ENCODE data around the gene CFAP221.
"Not testable (repeated sequence)": the region's sequence is repeated elsewhere in the genome, so short reads cannot be mapped to it uniquely, and the experiment has no call there.

CFAP221 gene

DNA sequence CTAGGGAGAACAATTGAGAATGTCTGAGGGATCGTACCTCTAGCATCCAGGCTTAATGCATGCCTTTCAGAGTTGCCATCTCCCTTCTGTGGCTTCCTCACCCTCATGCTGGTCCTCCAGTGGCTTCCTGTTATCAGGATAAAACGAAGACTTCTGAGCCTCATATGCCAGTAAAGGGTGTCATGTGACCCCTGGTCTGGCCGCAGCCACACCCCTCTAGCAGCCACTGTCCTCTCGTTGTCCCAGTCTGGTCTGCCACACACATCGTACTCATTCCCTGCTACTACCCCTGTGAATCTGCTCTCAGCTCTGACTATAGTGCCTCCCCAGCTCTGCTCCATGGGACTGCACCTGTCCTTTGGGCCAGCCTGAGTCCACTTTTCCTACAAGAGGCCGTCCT, 72.2 kb downstream of the CFAP221 start:
- H3K4me3 ChIP-seq (ENCODE audit: low read length), result no peak overlapping the region
- DNase-seq (ENCODE audit: low read depth), result no peak
- TF ChIP-seq, protein P1, sequence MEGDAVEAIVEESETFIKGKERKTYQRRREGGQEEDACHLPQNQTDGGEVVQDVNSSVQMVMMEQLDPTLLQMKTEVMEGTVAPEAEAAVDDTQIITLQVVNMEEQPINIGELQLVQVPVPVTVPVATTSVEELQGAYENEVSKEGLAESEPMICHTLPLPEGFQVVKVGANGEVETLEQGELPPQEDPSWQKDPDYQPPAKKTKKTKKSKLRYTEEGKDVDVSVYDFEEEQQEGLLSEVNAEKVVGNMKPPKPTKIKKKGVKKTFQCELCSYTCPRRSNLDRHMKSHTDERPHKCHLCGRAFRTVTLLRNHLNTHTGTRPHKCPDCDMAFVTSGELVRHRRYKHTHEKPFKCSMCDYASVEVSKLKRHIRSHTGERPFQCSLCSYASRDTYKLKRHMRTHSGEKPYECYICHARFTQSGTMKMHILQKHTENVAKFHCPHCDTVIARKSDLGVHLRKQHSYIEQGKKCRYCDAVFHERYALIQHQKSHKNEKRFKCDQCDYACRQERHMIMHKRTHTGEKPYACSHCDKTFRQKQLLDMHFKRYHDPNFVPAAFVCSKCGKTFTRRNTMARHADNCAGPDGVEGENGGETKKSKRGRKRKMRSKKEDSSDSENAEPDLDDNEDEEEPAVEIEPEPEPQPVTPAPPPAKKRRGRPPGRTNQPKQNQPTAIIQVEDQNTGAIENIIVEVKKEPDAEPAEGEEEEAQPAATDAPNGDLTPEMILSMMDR (conservative IDR thresholded peaks at IDR 0.05; ENCODE audit: low read depth, low read length), result no peak

DNA sequence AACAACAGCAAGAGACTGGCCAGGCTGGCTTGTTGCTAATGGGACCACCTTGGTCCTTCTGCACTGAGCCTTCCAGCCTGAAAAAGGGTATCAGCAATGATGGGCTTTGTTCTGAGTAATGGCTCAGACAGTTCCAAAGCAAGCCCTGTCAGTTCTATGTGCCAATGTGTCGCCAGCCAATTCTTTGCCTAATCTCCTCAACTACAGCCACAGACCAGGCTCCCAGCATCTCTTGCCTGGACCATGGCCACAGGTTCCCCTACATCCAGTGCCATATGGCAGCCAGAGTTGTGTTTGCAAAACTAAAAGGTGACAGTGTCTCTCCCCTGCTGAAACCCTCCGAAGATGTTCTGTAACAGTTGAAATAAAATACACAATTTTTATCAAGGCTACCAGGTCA, 73.2 kb downstream of the CFAP221 start:
- H3K4me3 ChIP-seq (ENCODE audit: low read length), result no peak overlapping the region
- no peak for DNase-seq (ENCODE audit: low read depth)
- TF ChIP-seq, protein P1 (conservative IDR thresholded peaks at IDR 0.05; ENCODE audit: low read depth, low read length), result no peak

DNA sequence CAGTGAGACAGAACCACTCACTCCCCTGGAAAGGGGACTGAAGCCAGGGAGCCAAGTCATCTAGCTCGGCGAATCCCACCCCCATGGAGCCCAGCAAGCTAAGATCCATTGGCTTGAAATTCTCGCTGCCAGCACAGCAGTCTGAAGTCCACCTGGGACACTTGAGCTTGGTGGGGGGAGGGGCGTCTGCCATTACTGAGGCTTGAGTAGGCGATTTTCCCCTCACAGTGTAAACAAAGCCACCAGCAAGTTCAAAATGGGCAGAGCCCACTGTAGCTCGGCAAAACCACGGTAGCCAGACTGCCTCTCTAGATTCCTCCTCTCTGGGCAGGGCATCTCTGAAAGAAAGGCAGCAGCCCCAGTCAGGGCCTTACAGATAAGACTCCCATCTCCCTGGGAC, 74.5 kb downstream of the CFAP221 start:
- not testable (repeated sequence) for DNase-seq (ENCODE audit: low read depth); H3K4me3 ChIP-seq (ENCODE audit: low read length)

DNA sequence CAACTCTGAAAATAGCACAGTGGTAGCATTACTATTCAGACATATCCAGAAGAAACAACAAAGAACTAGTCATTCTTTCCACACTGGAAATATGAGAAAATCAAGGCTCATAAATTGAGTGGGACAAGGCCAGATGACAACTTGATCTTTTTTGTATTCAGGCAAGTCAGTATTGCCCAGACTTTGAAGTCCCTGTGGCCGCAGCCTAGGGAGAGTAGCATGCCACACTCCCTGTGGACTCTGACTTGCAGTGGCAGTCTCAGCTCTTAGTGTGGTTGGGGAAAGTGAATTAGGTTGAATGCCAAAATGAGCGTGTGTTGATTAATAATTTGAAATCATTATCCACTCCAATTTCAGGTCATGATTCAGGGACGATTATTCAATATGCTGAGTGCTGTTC, 81.0 kb downstream of the CFAP221 start:
- TF ChIP-seq, protein P1 (conservative IDR thresholded peaks at IDR 0.05; ENCODE audit: low read depth, low read length), result no peak
- DNase-seq (ENCODE audit: low read depth), result no peak
- H3K4me3 ChIP-seq (ENCODE audit: low read length), result no peak overlapping the region

DNA sequence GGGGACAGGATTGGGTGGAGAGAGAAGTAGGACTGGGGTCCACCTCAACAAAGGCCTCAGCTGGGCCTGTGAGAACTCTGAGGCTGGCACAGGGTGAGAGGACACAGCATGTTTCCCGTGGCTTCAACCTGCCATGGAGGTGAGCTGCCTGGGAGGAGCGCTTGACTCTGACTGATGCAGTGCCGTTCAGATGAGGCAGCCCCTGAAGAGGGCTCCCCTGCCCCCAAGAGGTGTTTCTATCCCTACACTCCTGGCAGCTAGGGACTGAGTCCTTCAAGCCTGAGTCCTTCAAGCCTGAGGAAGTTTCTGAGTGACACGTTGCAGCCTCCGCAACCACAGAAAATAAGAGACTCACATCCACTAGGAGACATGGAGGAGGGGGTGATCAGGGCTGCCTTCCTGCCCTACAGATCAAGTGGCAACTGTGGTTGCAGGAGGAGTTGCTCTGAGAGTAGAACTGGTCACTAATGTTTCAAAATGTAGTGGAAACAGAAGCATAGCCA, 85.1 kb downstream of the CFAP221 start:
- no peak for DNase-seq (ENCODE audit: low read depth)
- H3K4me3 ChIP-seq (ENCODE audit: low read length), result no peak overlapping the region
- TF ChIP-seq, protein P1 (conservative IDR thresholded peaks at IDR 0.05; ENCODE audit: low read depth, low read length), result no peak

DNA sequence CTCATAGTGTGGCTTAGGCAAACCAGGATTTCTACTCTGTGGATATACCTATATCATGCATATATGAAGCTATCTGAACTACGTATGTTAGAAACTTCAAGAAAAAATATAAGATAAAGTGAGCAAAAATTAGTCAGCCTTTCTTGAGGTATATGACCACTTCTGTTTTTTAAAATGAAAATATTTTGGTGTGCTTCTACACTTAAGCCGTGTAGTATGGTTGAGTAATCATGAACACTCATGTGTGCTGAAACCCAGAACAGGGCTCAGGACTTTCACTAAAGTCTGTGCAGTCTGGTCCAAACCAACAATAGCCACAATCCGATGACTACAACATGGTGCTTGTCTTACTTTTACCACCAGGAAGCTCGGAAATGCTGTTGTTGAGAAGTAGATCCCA, 85.9 kb downstream of the CFAP221 start:
- DNase-seq (ENCODE audit: low read depth), result no peak

DNA sequence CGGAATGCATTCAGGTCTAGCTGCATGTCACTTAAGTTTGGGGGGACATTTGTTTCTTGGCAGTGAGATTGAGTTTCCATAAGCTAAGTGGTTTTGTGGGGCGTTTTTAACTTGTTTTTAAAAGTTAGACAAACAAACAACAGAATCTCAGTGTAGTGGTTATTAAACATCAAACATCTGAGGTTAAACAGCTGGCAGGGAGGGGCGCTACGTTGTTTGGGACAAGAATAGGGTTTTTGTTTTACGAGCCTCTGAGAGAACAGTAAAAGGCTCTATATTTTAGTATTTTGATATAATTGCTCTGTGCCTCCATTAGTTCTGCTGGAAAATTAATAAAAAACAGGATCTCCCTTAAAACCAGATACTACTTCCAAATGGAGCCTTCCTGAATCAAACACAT, 93.1 kb downstream of the CFAP221 start:
- no peak overlapping the region for H3K4me3 ChIP-seq (ENCODE audit: low read length)
- DNase-seq (ENCODE audit: low read depth), result no peak
- TF ChIP-seq, protein P1 (conservative IDR thresholded peaks at IDR 0.05; ENCODE audit: low read depth, low read length), result no peak

More for the DNA sequence above, 85.9 kb downstream of the CFAP221 start:
- TF ChIP-seq, protein P1 (conservative IDR thresholded peaks at IDR 0.05; ENCODE audit: low read depth, low read length), result no peak
- no peak overlapping the region for H3K4me3 ChIP-seq (ENCODE audit: low read length)

DNA sequence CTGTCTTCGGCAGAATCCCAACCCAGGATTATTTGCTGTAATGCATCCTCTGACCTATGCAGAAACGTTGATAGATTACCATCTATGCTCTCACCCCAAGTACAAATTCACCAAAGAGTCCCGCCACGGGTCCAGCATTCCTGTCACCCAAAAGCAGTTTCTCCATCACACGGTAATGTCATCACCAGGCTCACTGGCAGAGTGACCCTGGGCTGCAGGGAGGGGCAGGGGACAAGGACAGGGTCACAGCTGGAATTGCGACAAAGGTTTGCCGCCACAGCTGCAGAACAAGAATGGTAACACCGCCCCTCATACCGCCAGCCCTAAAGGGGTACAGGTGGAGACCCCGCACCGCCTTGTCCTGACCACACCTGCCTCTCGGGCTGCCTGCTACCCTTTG, 94.0 kb downstream of the CFAP221 start:
- no peak overlapping the region for H3K4me3 ChIP-seq (ENCODE audit: low read length)
- DNase-seq (ENCODE audit: low read depth), result no peak
- TF ChIP-seq, protein P1 (conservative IDR thresholded peaks at IDR 0.05; ENCODE audit: low read depth, low read length), result no peak
